Stimulated activated CD4-positive, alpha-beta T cell treated with anti-CD3 and anti-CD28 coated beads, Interleukin-15, amount 100 ng/mL, for 1 hour (primary cell): ENCODE measurements around the gene PDIA5.
"Not testable (repeated sequence)": the region's sequence is repeated elsewhere in the genome, so short reads cannot be mapped to it uniquely, and the experiment has no call there.

Source experiments
- DNase-seq, 2 donors: peaks; one replicate each; pipeline ENCODE4 v3.0.0-alpha.2; 2020; ENCODE audit warnings: low read depth in 1 of 2, low spot score in 1 of 2

PDIA5 gene

DNA sequence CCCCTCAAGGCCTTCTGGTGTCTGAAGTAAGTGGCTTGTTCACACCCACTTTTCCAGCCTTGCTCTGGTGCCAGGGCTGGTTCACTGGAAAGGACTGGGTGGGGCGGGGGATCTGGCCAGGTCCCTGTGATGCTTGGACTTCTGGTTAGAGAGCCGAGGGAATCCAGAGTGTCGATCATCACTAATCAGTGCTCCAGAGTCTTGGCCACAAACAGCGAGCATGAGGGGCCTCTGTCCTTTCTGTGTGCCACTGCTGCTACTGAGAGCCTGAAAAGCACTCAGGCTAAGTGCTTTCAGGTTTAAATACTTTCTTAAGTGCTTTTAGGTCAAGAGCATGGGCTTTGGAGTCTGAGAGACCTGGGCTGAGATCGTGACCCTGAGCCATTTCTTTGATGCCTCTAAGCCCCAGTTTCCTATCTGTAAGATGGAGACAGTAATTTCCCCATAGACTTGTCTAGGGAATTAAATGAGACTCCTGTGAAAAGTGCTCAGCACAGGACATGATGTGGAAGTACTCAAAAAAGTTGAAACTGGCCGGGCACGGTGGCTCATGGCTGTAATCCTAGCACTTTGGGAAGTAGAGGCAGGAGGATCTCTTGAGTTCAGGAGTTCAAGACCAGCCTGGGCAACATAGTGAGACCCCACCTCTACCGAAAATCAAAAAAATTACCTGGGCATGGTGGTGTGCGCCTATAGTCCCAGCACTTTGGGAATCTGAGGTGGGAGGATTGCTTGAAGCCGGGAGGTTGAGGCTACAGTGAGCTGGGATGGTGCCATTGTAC lies 81.1 kb downstream of the PDIA5 start:
- DNase-seq = no peak

DNA sequence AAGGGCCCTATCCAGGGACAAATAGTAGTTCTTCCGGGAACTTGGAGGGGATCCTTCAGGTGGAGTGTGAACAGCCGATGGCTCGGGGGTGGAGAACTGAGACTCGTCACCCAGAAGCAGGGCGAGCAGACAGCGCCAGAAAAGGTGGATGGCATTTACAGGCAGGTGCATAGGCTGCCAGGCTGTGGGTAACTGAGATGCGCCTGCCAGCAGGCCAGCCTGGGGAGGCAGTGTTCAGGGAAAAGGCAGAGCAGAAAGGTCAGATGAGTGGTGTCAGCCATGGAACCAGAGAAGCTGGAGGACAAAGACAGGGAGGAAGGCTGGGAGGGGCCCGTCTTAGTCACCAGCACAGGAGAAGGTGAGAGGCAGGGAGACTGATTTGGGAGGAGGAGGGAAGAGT lies 81.9 kb downstream of the PDIA5 start:
- DNase-seq = no peak

DNA sequence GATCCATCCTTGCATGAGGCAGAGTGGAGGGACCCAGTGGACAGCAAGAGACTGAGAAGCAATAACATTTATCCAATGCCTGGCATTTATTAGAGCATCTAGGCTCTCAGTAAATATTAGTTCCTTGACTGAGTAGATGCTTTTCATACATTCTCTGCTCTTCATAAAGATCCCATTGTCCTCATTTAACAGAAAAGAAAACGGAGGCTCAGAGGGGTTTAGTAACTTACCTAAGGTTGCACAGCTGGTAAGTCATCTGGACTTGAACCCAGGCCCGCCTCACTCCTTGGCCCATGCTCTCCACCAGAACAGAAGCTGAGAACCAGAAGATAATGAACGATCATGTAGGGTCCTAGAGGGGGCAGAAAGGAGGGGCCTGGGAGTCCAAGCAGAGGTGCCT lies 82.7 kb downstream of the PDIA5 start:
- DNase-seq = no peak

DNA sequence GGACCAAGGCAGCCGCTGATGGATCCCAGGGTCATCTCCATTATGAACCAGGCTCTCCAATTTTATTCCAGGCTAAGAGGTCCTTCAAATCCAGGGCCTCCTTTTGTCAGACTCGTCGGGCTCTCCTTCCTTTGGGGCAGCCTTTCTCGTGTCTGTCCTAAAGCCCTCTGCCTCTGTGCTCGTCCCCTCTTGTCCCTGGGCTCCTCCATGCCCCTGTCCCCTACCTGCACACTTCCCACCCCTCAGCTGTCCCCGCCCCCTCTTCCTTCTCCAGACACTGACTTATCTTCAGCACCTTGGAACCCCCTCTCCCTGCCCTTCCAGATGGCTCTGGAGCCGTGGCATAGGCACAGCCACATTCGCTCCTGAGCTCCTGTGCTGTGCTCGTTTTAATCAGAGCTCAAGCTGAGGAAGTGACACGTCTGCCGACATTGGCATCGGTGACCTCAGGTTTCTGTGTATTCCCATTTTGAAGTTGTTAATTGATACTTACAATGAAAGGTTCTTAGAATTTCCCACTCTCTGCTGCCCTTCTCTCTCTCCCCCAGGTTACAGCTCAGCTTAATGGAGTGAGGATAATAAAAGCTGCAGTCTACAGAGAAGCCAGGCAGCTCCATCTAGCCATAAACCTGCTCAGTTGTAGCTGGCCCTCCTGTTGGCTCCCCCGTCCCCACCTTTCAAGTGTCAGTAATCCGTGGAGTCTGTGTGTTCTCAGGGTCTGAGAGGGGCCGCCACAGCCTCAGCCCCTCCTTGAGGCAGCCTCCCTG lies 83.8 kb downstream of the PDIA5 start:
- DNase-seq = no peak

DNA sequence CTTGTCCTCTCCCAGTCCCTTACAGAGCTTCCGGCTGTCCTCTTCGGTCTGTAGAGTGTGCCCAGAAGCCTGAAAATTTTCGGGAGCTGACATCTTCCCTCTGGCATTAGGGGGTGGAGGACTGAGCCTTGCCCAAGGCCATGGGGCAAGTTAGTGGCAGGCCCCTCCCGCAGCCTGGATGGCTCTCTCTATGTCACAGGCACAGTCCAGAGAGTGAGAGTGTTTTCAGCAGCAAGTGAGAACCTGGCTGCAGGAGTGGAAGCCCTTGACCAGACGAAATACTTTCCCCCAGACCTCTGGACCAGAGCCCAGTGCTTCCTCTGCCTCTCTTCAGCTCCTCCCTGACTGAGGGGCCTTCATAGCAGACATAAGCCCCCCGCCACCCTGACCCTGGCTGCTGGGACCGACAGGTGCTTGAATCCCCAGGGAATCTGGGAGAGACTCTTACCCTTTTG lies 84.5 kb downstream of the PDIA5 start:
- DNase-seq = no peak

DNA sequence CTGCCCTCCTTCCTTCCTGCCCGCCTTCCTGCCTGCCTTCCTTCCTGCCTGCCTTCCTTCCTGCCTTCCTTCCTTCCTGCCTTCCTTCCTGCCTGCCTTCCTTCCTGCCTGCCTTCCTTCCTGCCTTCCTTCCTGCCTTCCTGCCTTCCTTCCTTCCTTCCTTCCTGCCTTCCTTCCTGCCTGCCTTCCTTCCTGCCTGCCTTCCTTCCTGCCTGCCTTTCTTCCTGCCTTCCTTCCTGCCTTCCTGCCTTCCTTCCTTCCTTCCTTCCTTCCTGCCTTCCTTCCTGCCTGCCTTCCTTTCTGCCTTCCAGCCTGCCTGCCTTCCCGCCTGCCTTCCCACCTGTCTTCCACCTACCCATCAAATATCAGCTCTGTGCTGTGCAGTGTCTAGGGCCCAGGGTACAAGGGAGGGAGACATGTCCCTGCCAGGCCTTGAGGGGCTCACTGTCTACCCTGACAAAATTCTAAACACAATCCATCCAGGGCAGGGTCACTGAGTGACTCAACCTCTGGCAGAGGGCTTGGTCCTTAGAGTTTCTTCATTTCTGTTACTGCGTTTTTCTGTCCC lies 85.1 kb downstream of the PDIA5 start:
- not testable (repeated sequence) for DNase-seq

DNA sequence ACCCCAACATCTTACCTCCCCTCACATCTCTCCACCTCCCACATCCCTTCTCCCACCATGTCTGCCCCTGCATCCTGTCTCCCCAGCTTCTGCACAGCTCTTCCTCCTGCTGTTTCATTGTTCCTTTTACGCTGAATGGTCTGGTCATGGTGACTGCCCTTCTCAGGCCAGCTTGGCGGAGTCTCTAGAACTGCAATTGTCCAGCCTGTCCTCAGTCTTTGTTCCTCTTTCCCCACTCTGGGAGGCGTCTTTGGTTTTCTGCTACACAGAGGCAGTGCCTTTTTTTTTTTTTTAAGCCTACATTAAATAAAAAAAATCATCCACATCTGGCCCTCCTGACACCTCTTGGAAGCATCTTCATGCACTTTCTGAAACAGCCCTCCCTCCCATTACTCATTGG lies 85.9 kb downstream of the PDIA5 start:
- DNase-seq = no peak

DNA sequence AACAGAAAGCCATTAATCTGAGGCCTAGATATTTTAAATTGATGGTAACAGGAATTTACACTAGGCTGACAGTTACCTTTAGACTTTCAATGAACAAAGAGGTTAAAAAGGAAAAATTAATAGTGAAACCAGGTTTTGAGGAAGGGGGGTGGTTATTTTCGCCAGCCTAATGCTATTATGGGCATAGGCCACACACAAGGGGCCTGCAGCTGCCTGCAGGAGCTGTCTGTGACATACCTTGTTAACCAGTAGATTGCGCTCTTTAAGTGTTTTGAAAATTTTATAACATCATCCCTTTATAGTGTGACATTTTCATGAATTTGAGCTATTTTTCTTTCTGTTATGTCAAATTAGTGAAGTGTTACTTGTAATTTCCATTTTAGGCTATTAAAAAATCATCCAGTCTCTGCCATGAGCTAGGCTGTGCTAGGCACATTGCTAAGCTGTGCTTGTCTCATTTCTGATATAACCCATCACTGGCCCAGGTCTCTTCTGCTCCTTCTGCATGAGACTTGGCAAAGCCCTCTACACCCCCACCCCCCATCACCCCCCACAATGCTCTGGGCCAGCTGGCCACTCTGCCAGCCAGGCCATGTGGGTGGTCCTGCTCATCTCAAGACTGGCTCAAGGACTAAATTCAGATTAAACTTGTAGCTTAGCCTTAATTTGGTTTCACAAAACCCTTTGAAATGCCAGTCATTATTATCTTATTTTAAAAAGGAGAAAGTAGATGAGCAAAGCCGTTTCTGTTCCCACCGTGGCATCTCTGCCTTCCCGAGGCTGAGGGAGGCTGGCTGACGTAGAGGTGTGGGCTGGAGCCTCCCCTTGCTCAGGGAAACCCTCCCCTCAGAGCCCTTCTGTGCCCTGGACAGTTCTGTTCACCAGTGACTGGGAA lies 86.5 kb downstream of the PDIA5 start:
- DNase-seq = no peak

DNA sequence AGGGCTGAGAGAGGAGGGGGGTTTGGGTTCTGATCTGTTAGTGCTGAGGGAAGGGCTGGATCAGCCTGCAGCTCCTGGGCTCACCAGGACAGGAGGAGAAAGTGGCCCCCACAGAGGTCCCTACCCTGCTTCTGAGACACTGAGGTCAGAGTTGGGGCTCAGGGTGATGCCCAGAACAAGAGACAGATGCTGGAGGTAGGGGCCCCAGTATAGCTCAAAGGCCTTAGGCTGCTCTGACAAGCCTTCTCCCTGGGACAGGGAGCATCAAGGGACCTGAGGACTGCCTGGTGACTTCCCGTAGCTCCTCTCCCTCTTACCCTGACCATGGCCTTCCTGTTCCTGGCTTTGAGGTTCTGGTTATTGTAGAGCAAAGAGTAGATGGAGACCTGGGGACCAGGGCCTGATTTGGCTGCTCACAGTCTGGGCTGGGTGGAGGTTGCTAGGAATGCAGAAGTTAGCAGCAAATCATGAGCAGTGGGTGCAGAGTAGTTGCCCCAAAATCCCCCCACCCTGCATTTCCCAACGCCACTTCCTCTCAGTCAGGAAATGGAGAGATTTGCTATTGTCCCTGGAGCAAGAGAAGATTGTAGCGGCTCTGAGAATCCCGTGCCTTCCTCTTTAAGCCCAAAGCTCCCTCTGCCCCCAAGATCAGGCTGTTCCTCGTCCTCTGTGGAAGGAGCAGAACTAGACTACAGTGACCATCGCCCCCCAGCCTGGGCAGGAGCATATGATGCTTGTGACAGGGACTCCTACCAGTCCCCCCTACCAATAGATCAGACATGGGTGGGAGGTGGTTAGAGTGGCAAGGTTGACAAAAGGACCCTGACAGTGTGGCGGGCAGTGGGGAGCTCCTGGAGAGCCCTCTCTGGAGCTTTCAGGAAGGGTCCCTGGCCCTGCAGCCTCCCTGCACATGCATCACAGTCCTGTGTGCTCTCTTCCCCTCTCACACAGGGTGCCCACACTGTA lies 87.5 kb downstream of the PDIA5 start:
- DNase-seq = no peak

DNA sequence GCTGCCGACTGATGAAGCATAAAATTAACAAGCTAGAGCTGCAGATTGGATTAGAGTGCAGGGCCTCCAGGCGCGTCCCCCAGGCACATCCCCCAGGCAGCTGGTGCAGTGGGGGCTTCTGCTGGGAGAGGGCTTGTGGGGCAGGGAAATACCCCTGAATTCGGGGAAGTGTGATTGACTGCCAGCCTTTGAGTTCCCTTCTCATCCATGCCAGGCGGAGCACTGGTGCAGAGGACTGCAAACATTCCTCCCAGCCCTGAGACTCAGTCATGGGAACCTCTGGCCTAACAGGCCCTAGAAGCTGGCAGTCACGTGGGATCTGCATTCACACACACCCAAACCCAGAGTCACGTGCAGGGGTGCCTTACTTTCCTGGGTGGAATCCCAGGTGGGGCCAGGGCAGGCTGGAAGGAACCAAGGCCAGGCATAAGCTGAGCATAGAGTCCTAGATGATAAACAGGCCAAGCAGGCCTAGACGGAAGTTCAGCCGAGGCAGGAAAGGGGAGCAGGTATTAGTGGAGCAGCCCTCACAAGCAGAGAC lies 88.7 kb downstream of the PDIA5 start:
- DNase-seq = no peak

DNA sequence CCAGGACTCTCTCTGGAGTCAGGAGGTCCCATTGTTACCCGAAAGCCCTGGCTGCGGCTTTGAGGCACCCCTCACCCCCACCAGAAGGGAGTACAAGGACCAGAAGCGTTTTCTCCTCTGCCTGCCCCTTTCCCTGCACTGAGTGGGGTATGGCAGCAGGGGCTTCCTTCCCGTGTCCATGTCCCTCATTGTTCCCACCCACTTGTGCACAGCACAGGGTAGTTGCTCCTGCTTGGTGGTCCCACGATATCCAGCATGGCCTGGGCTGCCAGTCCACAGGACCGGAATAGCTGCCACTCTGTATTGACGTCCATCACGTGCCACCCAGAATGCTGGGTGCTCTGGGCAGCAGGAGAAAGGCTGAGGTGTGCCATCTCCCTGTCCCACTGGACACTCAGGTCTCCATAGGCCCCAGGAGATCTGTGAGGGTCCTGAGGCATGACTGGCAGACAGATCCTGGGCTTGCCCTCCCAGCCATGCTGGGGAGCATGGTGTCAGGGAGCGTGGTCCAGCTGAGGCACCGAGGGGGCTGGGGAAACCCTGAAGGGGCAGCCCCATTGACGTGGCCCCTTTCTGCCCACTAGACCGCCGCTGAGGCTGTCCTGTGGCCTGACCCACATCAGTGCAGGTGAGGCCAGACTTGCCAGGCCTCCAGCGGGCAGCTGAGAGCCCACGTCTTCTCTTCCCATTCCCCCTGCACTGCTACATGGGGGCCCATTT lies 89.6 kb downstream of the PDIA5 start:
- DNase-seq = no peak

DNA sequence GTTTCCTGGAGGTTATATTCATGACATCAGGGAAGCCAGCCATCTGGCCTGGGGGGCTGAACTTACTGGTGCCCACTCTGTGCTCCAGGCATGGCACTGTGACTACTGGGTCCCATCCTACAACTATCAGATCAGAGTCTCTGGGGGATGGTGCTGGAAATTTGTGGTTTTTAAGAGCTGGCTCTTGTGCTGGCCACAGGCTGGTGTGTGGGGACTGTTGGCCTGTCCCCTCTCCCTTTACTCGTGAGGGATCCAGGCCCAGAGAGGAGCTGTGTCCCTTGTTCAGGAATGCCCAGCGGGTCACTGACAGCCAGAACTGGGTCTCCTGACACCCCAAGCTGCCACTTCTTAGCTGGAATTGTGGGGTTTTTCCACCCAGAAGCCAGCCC lies 90.4 kb downstream of the PDIA5 start:
- no peak for DNase-seq

DNA sequence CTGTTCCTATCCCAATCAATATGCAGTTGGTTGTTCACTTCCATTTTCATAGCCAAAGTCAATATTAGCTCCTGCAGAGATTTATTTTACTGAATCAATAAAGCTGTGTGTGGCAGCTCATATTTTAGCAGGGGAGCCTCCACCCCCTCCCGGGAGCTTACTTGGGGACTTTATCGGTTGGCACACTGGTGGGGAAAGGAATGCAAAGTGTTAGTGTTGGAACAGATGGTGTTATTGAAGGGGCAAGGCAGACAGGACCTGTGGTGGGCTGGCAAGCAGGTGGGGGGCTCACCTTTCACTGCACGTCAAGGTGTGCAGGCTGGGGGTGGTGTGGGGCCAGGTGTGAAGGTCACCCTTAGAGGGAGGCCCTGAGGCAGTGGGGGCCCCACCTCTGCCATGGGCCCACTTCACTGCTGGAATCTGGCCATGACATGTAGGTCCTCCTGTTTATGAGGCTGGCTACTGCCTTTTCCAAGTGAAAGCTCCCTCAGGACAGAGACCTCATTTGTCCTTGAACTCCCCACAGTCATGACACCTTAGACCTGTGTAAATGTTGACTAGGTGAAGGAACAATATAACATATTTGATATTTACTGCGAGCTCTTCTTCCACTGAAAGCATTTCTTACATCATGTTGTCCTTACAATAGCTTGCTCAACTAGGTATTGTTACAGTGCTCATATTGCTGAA lies 90.9 kb downstream of the PDIA5 start:
- no peak for DNase-seq

DNA sequence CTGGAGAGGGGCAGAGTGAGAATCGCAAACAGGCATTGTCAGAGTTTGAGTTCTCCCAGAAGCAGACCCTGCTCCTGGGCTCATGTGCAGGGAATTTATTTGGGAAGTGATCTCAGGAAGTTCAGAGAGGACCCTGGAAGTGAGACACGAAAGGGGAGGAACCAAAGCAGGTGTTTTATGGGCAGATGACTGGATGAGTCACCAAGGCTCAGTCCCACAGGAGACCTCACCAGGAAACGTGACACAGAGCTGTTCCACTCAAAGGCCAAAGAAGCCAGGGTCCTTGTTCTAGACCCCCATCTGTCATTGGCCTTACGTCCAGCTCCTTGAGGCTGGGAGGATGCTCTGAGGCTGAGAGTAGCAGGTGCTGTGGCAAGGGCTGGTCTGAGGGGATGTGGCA lies 91.5 kb downstream of the PDIA5 start:
- no peak for DNase-seq

DNA sequence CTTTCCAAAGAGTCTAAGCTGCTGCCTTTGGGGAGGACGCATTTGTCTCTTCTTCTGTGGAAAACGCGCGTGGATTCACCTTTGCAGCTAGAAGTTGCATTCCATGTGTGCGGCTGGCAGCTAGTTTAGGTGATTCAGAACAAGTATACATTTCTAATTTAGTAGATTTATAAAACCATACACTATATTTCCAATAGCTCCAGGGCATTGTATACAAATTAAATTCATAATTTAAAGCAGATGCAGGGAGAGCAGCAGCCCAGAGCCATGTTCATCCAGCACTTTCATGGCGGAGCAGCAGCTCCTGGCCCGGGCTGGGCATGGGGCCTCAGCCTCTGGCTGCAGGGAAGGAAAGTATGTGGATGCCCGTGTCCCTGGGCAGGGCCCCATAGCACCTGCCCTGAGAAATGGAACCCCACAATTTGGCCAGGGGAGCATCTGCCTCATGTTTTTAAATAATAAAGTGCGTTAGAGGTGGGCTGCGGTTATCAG lies 92.1 kb downstream of the PDIA5 start:
- no peak for DNase-seq

DNA sequence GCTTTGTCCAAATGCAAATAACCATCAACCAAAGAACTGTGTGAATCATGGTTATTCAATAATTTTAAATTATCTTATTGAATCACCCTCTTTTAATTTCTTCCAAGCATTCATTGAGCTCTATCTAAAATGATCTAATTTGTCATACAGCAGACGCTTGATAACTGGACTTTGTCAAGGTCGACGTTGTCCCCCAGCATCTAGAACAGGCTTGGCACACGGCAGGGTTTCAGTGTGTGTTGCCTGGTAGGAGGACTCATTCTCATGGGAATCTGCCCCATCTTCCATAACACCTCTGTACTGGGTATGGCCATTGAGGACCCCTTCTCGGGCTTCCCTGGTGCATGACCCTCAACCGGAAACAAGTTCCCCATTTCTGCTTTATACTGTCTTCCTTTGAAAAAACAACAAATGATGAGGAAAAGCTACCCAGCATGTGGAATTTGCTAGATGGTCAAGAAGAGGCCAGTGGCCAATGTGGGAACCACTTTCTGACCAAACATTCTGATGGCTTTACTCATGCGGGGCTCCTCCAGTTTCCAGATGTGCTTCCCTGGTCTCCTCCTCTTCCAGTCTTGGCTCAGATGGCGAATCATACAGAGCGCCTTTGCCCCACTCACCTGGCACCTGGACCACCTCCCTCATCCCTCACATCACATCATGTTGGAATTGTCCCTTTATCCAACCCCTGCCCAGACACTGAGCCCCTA lies 93.3 kb downstream of the PDIA5 start:
- no peak for DNase-seq

DNA sequence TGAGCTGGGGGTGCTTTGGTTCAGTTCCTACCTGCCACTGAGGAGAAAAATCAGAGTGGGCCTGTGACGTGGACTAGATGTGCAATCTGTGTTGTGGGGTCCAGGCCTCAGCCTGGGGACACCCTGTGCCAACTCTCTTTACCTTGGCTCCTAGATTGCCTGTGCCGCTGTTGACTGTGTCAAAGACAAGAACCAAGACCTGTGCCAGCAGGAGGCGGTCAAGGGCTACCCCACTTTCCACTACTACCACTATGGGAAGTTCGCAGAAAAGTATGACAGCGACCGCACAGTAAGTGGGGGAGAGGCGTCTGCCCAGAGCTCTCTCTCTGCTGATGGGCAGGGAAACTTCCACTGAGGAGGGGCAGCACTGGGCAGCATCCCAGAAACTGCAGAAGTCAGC lies 94.3 kb downstream of the PDIA5 start:
- no peak for DNase-seq

DNA sequence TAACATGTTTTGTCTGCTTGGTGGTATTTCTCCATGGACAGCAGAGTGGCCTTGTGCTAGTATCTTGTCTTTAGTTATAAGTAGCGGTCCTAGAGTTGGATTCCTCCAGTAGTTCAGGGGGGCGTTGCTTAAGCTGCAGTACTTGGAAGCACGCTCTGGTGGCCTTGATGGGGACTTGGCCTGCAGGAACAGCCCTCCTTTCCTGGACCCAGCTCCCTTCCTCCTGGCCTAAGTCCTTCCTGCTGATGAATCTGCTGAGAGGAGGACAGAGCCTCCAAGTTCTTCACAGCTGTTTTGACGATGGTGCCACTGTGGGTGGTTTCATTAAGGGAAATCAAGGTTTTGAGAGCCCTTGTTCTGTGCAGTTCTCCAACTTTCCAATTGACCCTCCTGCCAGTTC lies 96.3 kb downstream of the PDIA5 start:
- DNase-seq = no peak
